Heart right ventricle (tissue), 16 donors: ENCODE measurements around the gene PLCG1. TPM values are rescaled to one million over a fixed set of nuclear protein-coding genes. Genes with fewer than 3 reads are reported as not detected.

Experiments used
- ATAC-seq, 8 donors: fragments of 200-7000 bp; cut with Tn5 transposase; one replicate each; pipeline ENCODE4 v1.9.1; 2020; ENCODE audit warnings: mild to moderate bottlenecking in 8 of 8, moderate library complexity in 8 of 8, moderate number of reproducible peaks in 1 of 8
- DNase-seq, 2 donors: peaks; one replicate each; pipeline ENCODE4 v3.0.0-alpha.2; 2020
- H3K27ac ChIP-seq, 10 donors: fragments of 200-600 bp; sonication (generic) in 2 of 10; one replicate each; pipeline versions ENCODE4 v1.5.0 to v1.8.0; 2020 to 2022; ENCODE audit warnings: mild to moderate bottlenecking in 3 of 10
- H3K27me3 ChIP-seq, 7 donors: fragments of 200-600 bp; one replicate each; pipeline ENCODE4 v1.8.0; 2021 to 2022; ENCODE audit warnings: mild to moderate bottlenecking in 2 of 7
- H3K36me3 ChIP-seq, 9 donors: fragments of 200-600 bp; sonication (generic) in 1 of 9; one replicate each; pipeline versions ENCODE4 v1.5.0 to v1.8.0; 2020 to 2022; ENCODE audit warnings: mild to moderate bottlenecking in 2 of 9
- H3K4me1 ChIP-seq, 9 donors: fragments of 200-600 bp; sonication (generic) in 1 of 9; one replicate each; pipeline versions ENCODE4 v1.5.0 to v1.8.0; 2020 to 2022; ENCODE audit warnings: mild to moderate bottlenecking in 4 of 9
- H3K4me3 ChIP-seq, 10 donors: fragments of 200-600 bp; sonication (generic) in 2 of 10; one replicate each; pipeline versions ENCODE4 v1.5.0 to v1.8.0; 2020 to 2022; ENCODE audit warnings: mild to moderate bottlenecking in 7 of 10, moderate library complexity in 2 of 10
- H3K9me3 ChIP-seq, 11 donors: fragments of 200-600 bp in 10 of 11; sonication (generic) in 2 of 11; one replicate each; pipeline versions ENCODE4 v1.5.0 to v1.8.0; 2013 to 2022; ENCODE audit warnings: mild to moderate bottlenecking in 2 of 11, control low read depth in 1 of 11, moderate library complexity in 1 of 11
- CTCF ChIP-seq, 9 donors: fragments of 200-600 bp; sonication (generic) in 2 of 9; IDR thresholded peaks; one replicate each; pipeline versions ENCODE4 v1.5.0 to v1.8.0; 2021 to 2022; ENCODE audit warnings: antibody characterized with exemption in 9 of 9, mild to moderate bottlenecking in 5 of 9, moderate library complexity in 1 of 9
- WGBS, 2 donors: extraction: QIAGEN DNeasy Blood & Tissue Kit; methylation state at CpG; one replicate each; pipeline ENCODE4 v1.1.7; 2013; ENCODE audit warnings: inconsistent platforms in 1 of 2; 5-methylcytosine and 5-hydroxymethylcytosine counted together
- intact Hi-C, 10 donors: fragments of 100-400 bp; cut with DNase I; formaldehyde crosslinking; loops; one replicate each; pipeline versions ENCODE4 v1.11.1 to v1.14.2; 2022
- polyA plus RNA-seq, 2 donors: library from polyadenylated mRNA; stranded (reverse); fragments of 200-250 nt; gene quantifications; one replicate each; pipeline ENCODE4 v1.2.3, GENCODE V29; 2013
- total RNA-seq, 10 donors: library from RNA; stranded (reverse); fragmentation: NEBNext Ultra II Directional in 3 of 10; extraction: Animal tissue kit (Norgen Biotek cat#: 25700) in 3 of 10; gene quantifications; one replicate each; pipeline versions ENCODE4 v1.2.1 to v1.2.4, GENCODE V29; 2021 to 2023
- donor health status: Arrhythmogenic right ventricular cardiomyopathy.
- donor health status: ischemic (EF 13 %, LVEDD 7.1; RV severe dilation, severe dysfunction).
- donor health status: healthy with polysubstance abuse.
- donor health status: DM: no; HTN: yes; CAD: no.
- donor health status: DM: no; HTN: no; CAD: no.
- donor health status: ischemic (EF 25% LVEDD 6.9; RV normal size, moderate dysfunction).
- donor health status: ischemic (EF 25% LVEDD 5.7; RV mildly dilated, moderate dysfunction).
- donor health status: healthy.
- donor health status: DM: yes; HTN: yes; CAD: no.
- donor health status: Ischemic cardiomyopathy.
- donor health status: ischemic (EF 35%, LVEDD 5.7; RV mildly dilated, moderate dysfunction).
- donor health status: nonischemic (EF 11% LVEDD 7.7; RV severe dilation, severe dysfunction).
- donor health status: DM: yes; HTN: yes; CAD: no.
- donor health status: PGD.
- donor health status: ischemic (EF 29% LVEDD 5.4; RV normal size, mild dysfunction).
- donor health status: nonischemic (EF 23%, LVEDD 6.1; RV moderate dilation, normal function).

The PLCG1 gene
- total and polyA plus RNA-seq, 12 donors = 36.6 to 81.7 (median 47.9) TPM

DNA sequence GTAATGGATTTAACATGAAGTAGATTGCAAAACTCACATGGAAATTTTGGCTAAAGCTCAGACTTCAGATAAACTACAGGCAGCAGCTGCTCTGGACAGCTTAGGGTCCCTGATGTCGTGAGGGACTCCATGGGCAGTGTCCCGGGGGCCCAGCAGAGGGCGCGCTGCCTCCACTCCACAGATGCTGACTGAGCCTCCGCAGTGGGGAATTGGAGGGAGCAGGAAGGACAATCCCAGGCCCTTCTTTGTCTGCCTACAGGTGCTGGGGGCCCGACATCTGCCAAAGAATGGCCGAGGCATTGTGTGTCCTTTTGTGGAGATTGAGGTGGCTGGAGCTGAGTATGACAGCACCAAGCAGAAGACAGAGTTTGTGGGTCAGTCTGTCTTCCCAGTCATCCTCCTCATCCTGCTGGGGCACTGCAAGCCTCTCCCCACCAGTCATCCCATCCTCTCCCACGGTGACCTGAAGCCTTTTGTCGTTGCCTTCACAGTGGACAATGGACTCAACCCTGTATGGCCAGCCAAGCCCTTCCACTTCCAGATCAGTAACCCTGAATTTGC, 35.9 kb downstream of the PLCG1 start:
- H3K27ac ChIP-seq = peak overlapping the region; percentile 66 to 93 (median 85)
- H3K4me3 ChIP-seq = peak overlapping the region in 1 of 10 donors; percentile 0
- peak; percentile 79 to 89 (median 85) for ATAC-seq
- peak; percentile 89 to 90 for DNase-seq
- H3K36me3 ChIP-seq = peaks cover 0 to 96% (median 47%) of the 10 kb centered on the region in 9 donors
- peaks cover 30 to 72% (median 62%) of the 10 kb centered on the region in 9 donors for H3K4me1 ChIP-seq
- WGBS, 2 donors = 7 to 15% methylated on average over 9 of the region's 9 CpGs
- intact Hi-C loops = loop anchor here (1.0 to 10.0 kb wide), 14 partner anchors 36 to 239 kb away; partner anchors contain the start of genes LPIN3 (in 5 of the 10), PLCG1 (in 4 of the 10) and ZHX3 (in 3 of the 10)
- peak; percentile 94 to 99 (median 98) for TF ChIP-seq CTCF (IDR thresholded peaks at IDR 0.05)
- H3K9me3 ChIP-seq = no peaks in the 10 kb centered on the region
- no peaks in the 10 kb centered on the region for H3K27me3 ChIP-seq

DNA sequence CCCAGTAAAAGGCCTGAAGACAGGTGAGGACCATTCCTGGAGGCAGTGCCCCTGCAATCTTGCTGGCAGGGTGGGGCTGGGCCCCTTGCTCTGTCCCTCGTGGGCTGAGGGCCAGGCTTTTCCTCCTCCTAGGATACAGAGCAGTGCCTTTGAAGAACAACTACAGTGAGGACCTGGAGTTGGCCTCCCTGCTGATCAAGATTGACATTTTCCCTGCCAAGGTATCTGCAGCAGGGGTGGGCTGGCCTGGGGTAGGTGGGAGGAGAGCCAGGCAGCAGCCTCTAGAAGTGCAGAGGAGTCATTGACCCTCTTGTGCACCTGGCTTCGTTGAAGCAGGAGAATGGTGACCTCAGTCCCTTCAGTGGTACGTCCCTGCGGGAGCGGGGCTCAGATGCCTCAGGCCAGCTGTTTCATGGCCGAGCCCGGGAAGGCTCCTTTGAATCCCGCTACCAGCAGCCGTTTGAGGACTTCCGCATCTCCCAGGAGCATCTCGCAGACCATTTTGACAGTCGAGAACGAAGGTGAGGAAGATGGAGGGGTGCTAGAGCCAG, 36.5 kb downstream of the PLCG1 start:
- H3K4me3 ChIP-seq = no peak overlapping the region
- ATAC-seq (no peak), DNase-seq (peak in 1 of 2 donors; percentile 3)
- H3K27ac ChIP-seq = peak overlapping the region; percentile 59 to 93 (median 85)
- H3K36me3 ChIP-seq = peaks cover 0 to 90% (median 41%) of the 10 kb centered on the region in 9 donors
- WGBS, 2 donors = 86 to 89% methylated on average over 13 of the region's 13 CpGs
- no peaks in the 10 kb centered on the region for H3K27me3 ChIP-seq
- H3K9me3 ChIP-seq = no peaks in the 10 kb centered on the region
- H3K4me1 ChIP-seq = peaks cover 36 to 79% (median 68%) of the 10 kb centered on the region in 9 donors
- TF ChIP-seq CTCF (IDR thresholded peaks at IDR 0.05) = no peak
- intact Hi-C loops = loop anchor here (1.0 to 10.0 kb wide), 14 partner anchors 37 to 238 kb away; partner anchors contain the start of genes LPIN3 (in 5 of the 10), PLCG1 (in 4 of the 10) and ZHX3 (in 3 of the 10)

DNA sequence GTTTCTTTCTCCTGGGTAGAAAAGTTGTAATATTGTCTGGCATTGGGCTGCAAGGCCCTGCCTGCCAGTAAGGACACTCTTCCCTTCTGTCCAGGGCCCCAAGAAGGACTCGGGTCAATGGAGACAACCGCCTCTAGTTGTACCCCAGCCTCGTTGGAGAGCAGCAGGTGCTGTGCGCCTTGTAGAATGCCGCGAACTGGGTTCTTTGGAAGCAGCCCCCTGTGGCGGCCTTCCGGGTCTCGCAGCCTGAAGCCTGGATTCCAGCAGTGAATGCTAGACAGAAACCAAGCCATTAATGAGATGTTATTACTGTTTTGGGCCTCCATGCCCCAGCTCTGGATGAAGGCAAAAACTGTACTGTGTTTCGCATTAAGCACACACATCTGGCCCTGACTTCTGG, 37.0 kb downstream of the PLCG1 start:
- H3K9me3 ChIP-seq = no peaks in the 10 kb centered on the region
- DNase-seq (peak in 1 of 2 donors; percentile 4), ATAC-seq (no peak)
- no peak for TF ChIP-seq CTCF (IDR thresholded peaks at IDR 0.05)
- intact Hi-C loops = loop anchor here in 8 of 10 donors (5.0 to 10.0 kb wide), 8 partner anchors 37 to 238 kb away; partner anchors contain the start of genes PLCG1 (in 3 of the 8) and ZHX3 (in 3 of the 8)
- no peaks in the 10 kb centered on the region for H3K27me3 ChIP-seq
- no peak overlapping the region for H3K4me3 ChIP-seq
- H3K4me1 ChIP-seq = peaks cover 38 to 84% (median 73%) of the 10 kb centered on the region in 9 donors
- WGBS, 2 donors = 94 to 97% methylated on average over 10 of the region's 10 CpGs
- H3K36me3 ChIP-seq = peaks cover 0 to 85% (median 36%) of the 10 kb centered on the region in 9 donors
- peak overlapping the region; percentile 59 to 93 (median 85) for H3K27ac ChIP-seq

GRCh38 chr20:41174782-41175181, 37.4 kb downstream of the PLCG1 start:
- H3K27ac ChIP-seq = peak overlapping the region; percentile 59 to 93 (median 85)
- H3K4me3 ChIP-seq = no peak overlapping the region
- WGBS, 2 donors = 50 to 69% methylated on average over 2 of the region's 2 CpGs
- peak; percentile 46 to 51 for DNase-seq
- peak in 7 of 8 donors; percentile 9 to 57 (median 41) for ATAC-seq
- intact Hi-C loops = loop anchor here in 9 of 10 donors (5.0 to 10.0 kb wide), 8 partner anchors 37 to 238 kb away; partner anchors contain the start of genes PLCG1 (in 3 of the 9) and ZHX3 (in 3 of the 9)
- no peaks in the 10 kb centered on the region for H3K27me3 ChIP-seq
- TF ChIP-seq CTCF (IDR thresholded peaks at IDR 0.05) = no peak
- peaks cover 38 to 88% (median 77%) of the 10 kb centered on the region in 9 donors for H3K4me1 ChIP-seq
- H3K36me3 ChIP-seq = peaks cover 0 to 81% (median 32%) of the 10 kb centered on the region in 9 donors
- H3K9me3 ChIP-seq = no peaks in the 10 kb centered on the region
